Measurements from ENCODE around the gene CCDC51.
A peak's percentile ranks its signal among the peaks of the same experiment; 100 is the strongest.

The CCDC51 gene

GRCh38 chr3:48433472-48434118 is 6.3 kb downstream of the CCDC51 start:
- no peak for FAIRE-seq

GRCh38 chr3:48432411-48433371 is 7.2 kb downstream of the CCDC51 start:
- no peak for DNase-seq (ENCODE audit: insufficient read length, low spot score)
- FAIRE-seq, result no peak
- TF ChIP-seq POLR2A (IDR thresholded peaks at IDR 0.05; ENCODE audit: low read depth, low read length), result no peak

More at GRCh38 chr3:48433472-48434118, 6.3 kb downstream of the CCDC51 start:
- DNase-seq (ENCODE audit: insufficient read length, low spot score), result no peak
- no peak for TF ChIP-seq POLR2A (IDR thresholded peaks at IDR 0.05; ENCODE audit: low read depth, low read length)

GRCh38 chr3:48431224-48432029 is 8.5 kb downstream of the CCDC51 start:
- FAIRE-seq, result no peak
- no peak for TF ChIP-seq POLR2A (IDR thresholded peaks at IDR 0.05; ENCODE audit: low read depth, low read length)
- DNase-seq (ENCODE audit: insufficient read length, low spot score), result no peak

- DNase-seq (ENCODE audit: insufficient read length, low spot score) (no peak), FAIRE-seq (no peak)
- no peak for TF ChIP-seq POLR2A (IDR thresholded peaks at IDR 0.05; ENCODE audit: low read depth, low read length)
These were observed 9.2 kb downstream of the CCDC51 start for GRCh38 chr3:48430708-48431101.

- no peak for FAIRE-seq
- no peak for TF ChIP-seq POLR2A (IDR thresholded peaks at IDR 0.05; ENCODE audit: low read depth, low read length)
- DNase-seq (ENCODE audit: insufficient read length, low spot score), result no peak
These were observed 9.8 kb downstream of the CCDC51 start, which contains the start of gene PLXNB1 for GRCh38 chr3:48429960-48430707. Gene PLXNB1 (minus strand): TSS chr3:48430086. CDS start chr3:48424611, 5,475 bp downstream.

GRCh38 chr3:48429317-48429959 is 10.5 kb downstream of the CCDC51 start:
- FAIRE-seq (no peak), DNase-seq (ENCODE audit: insufficient read length, low spot score) (peak; percentile 75)
- no peak for TF ChIP-seq POLR2A (IDR thresholded peaks at IDR 0.05; ENCODE audit: low read depth, low read length)

GRCh38 chr3:48428572-48429316 is 11.2 kb downstream of the CCDC51 start:
- no peak for DNase-seq (ENCODE audit: insufficient read length, low spot score)
- FAIRE-seq, result no peak
- TF ChIP-seq POLR2A (IDR thresholded peaks at IDR 0.05; ENCODE audit: low read depth, low read length), result no peak

GRCh38 chr3:48428088-48428571 is 11.8 kb downstream of the CCDC51 start:
- TF ChIP-seq POLR2A (IDR thresholded peaks at IDR 0.05; ENCODE audit: low read depth, low read length), result no peak
- no peak for FAIRE-seq
- DNase-seq (ENCODE audit: insufficient read length, low spot score), result no peak

GRCh38 chr3:48427630-48427962 is 12.3 kb downstream of the CCDC51 start:
- no peak for TF ChIP-seq POLR2A (IDR thresholded peaks at IDR 0.05; ENCODE audit: low read depth, low read length)
- DNase-seq (ENCODE audit: insufficient read length, low spot score), result no peak
- FAIRE-seq, result no peak

- FAIRE-seq, result no peak
- DNase-seq (ENCODE audit: insufficient read length, low spot score), result no peak
- no peak for TF ChIP-seq POLR2A (IDR thresholded peaks at IDR 0.05; ENCODE audit: low read depth, low read length)
These were observed 12.8 kb downstream of the CCDC51 start for GRCh38 chr3:48426944-48427629.

GRCh38 chr3:48426401-48426909 is 13.5 kb downstream of the CCDC51 start:
- DNase-seq (ENCODE audit: insufficient read length, low spot score), result no peak
- FAIRE-seq, result no peak
- TF ChIP-seq POLR2A (IDR thresholded peaks at IDR 0.05; ENCODE audit: low read depth, low read length), result no peak
